Neuron (in vitro differentiated cells): ENCODE data around the gene THRAP3.
"Not testable (repeated sequence)": the region's sequence is repeated elsewhere in the genome, so short reads cannot be mapped to it uniquely, and the experiment has no call there.

Experiments
- H2AFZ ChIP-seq: one replicate; pipeline ENCODE4 v1.6.1; 2013; ENCODE audit warnings: low read depth, mild to moderate bottlenecking, inconsistent platforms, low read length, moderate library complexity
- H3K27me3 ChIP-seq: one replicate; pipeline ENCODE4 v1.6.1; 2013; ENCODE audit warnings: low read length; ENCODE audit not compliant: insufficient read depth
- H3K36me3 ChIP-seq: one replicate; pipeline ENCODE4 v1.6.1; 2013; ENCODE audit warnings: low read length; ENCODE audit not compliant: insufficient read depth
- H3K4me1 ChIP-seq: one replicate; pipeline ENCODE4 v1.6.1; 2013; ENCODE audit warnings: low read length; ENCODE audit not compliant: insufficient read depth
- H3K4me3 ChIP-seq: 2 replicates; pipeline ENCODE4 v1.5.1; 2013; ENCODE audit warnings: mild to moderate bottlenecking, low read length, moderate library complexity
- H3K9me3 ChIP-seq: one replicate; pipeline ENCODE4 v1.6.1; 2013; ENCODE audit warnings: low read length

The THRAP3 gene

GRCh38 chr1:36221901-36222300 lies 2.3 kb upstream of the THRAP3 start:
- H3K36me3 ChIP-seq, H3K27me3 ChIP-seq, H3K9me3 ChIP-seq, H2AFZ ChIP-seq, H3K4me3 ChIP-seq: not testable (repeated sequence)
- peaks cover 17% of the 10 kb centered on the region for H3K4me1 ChIP-seq

- H3K27me3 ChIP-seq: no peaks in the 10 kb centered on the region
- H3K36me3 ChIP-seq: peaks cover 8% of the 10 kb centered on the region
- H3K4me1 ChIP-seq: peaks cover 17% of the 10 kb centered on the region
- H2AFZ ChIP-seq: peak overlapping the region; percentile 67
- H3K4me3 ChIP-seq: peak overlapping the region; percentile 66
- H3K9me3 ChIP-seq: no peaks in the 10 kb centered on the region
These were observed 1.5 kb upstream of the THRAP3 start for GRCh38 chr1:36222481-36223380.

DNA sequence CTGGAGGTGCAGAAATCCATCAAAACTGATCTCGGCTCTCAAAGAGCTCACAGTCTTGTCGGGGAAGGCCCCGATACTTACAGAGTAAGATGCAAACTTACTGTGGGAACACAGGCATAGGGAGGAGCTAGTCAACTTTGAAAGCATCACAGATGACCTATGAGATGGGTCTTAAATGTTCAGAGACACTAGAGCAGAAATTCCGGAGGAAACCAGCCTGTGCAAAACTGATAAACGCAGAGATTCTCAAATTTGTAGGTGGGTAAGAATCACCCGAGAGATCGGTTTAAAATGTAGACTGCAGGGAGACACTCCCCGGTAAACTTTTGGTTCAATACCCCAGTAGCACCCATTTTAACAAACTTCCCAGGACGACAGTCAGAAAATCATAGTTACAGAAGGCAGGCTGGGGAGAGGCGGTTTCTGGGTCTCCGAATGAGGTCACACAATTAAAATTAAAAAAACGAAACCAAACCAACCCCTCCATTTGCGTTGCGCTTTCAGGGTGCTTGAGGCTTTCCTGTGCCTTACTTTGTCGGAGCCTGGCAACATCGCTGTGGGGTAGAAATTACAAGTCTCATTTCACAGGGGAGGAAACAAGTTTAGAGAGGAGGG lies 755 bp upstream of the THRAP3 start:
- peak overlapping the region; percentile 66 for H3K4me3 ChIP-seq
- H2AFZ ChIP-seq: peak overlapping the region; percentile 67
- no peaks in the 10 kb centered on the region for H3K9me3 ChIP-seq
- H3K4me1 ChIP-seq: peaks cover 17% of the 10 kb centered on the region
- H3K27me3 ChIP-seq: no peaks in the 10 kb centered on the region
- H3K36me3 ChIP-seq: peaks cover 9% of the 10 kb centered on the region

DNA sequence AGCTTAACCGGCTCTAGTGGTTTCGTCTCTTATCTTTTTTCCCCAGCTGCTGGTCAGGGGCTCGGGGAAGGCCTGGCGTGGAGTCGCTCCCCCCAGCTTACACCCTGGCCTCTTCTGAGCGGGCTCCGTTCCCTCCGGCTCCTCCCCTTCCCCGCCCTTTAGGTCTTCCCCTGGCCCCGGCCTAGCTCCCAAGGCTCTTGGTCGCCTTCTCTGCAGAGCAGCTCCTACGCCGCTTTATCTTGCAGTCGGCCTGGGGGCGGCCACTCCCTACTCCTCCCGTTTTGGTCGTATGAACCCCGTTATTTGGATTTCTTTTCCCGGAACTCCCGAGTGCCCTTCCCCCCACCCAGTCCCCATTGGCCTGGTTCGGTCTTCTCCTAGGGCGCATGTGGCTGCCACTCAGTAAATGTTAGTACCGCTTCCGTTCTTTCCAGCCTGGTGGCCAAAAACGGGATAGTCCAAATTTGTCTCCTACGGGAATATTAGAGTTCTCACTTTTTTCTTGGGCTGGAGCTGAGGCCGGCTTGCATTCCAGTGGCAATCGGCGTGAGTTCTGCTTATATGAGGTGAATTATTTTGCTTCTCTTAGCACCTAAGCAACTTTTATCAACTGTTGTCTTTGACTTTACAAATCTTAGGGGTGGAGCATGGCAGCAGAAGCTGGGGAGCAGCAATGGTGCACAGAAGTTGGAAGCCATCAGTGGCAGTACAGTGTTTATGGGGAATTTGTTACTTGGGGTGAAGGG lies 467 bp downstream of the THRAP3 start:
- Histone ChIP-seq H3K4me1 (peaks cover 17% of the 10 kb centered on the region), H3K36me3 (peaks cover 9% of the 10 kb centered on the region)

DNA sequence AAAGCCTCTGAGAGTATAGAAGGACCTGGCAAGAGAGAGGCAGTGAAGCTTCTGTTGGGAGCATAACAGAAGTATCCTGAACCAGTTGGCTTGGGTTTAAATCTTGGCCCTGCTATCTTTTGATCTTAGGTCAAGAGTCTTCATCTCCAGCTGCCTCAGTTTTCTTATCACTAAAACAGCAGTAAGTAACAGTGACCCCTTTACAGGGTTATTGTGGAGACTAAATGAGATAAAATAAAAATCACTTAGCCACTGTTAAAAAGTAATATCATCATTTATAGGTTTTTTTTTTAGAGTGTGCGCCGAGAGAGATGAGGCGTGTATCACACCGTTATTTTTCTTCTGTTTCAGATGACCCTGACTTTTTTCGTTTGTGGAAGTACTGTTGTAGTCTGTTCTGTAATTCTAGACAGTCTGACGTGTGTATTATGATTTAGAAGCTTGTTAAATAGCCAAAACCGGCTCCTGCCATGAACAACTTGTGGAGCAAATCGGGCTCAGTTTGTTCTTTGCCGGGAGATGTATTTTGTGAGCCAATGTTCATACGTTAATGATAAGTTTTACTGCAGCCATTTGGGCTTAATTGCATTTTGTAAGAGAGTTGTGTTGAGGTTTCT lies 1.1 kb downstream of the THRAP3 start:
- H3K4me3 ChIP-seq: peak overlapping the region; percentile 84
- peaks cover 10% of the 10 kb centered on the region for H3K36me3 ChIP-seq
- H3K4me1 ChIP-seq: peaks cover 17% of the 10 kb centered on the region
- H2AFZ ChIP-seq: no peak overlapping the region
- no peaks in the 10 kb centered on the region for H3K27me3 ChIP-seq
- no peaks in the 10 kb centered on the region for H3K9me3 ChIP-seq

More for the DNA sequence above, 467 bp downstream of the THRAP3 start:
- Histone ChIP-seq H3K27me3 (no peaks in the 10 kb centered on the region), H3K9me3 (no peaks in the 10 kb centered on the region), H2AFZ (peak overlapping the region; percentile 30), H3K4me3 (peak overlapping the region; percentile 84)

GRCh38 chr1:36230279-36230678 lies 6.0 kb downstream of the THRAP3 start:
- Histone ChIP-seq H3K36me3 (peaks cover 31% of the 10 kb centered on the region), H3K4me1 (peaks cover 12% of the 10 kb centered on the region)
- not testable (repeated sequence) for H3K4me3 ChIP-seq, H3K9me3 ChIP-seq, H2AFZ ChIP-seq, H3K27me3 ChIP-seq

GRCh38 chr1:36231191-36231590 lies 6.9 kb downstream of the THRAP3 start:
- Histone ChIP-seq H3K4me1 (peaks cover 8% of the 10 kb centered on the region), H3K36me3 (peaks cover 31% of the 10 kb centered on the region), H3K9me3 (no peaks in the 10 kb centered on the region), H3K4me3 (no peak overlapping the region), H3K27me3 (no peaks in the 10 kb centered on the region), H2AFZ (no peak overlapping the region)

DNA sequence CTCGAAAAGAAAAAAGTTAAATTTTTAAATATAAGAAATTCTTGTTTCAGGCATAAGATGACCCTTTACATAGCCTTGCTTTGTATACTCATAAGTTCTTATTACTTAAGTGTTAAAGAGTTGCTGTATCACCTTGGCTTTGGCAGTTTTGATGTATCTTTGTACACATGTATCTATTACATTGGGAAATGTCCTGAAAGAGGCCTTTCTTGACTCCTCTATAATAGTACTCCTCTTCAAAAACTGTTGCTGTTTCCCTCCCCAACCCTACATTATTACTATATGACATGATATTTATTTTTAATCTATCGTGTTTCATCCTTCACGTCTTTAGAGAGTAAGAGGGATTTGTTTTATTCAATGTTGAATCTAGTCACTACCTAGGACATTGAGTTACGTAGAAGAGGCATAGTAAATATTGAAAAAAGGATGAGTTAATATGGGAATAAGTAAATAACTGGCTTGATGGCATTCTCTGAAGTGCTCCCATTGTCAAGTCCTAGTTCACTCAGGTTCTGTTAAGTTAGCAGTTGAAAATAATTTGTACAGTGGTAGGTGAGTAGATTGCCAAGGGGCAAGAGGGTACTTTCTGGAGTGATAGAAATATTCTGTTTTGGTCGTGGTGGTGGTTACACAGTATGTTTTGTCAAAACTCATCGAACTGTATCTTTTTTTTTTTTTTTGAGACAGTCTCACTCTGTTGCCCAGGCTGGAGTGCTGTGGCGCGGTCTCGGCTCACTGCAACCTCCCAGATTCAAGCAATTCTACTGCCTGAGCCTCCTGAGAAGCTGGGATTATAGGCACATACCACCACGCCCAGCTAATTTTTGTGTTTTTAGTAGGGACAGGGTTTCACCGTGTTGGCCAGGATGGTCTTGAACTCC lies 8.2 kb downstream of the THRAP3 start:
- Histone ChIP-seq H3K27me3 (no peaks in the 10 kb centered on the region), H3K4me1 (peaks cover 5% of the 10 kb centered on the region), H3K36me3 (peaks cover 29% of the 10 kb centered on the region), H2AFZ (no peak overlapping the region), H3K9me3 (no peaks in the 10 kb centered on the region), H3K4me3 (no peak overlapping the region)

- Histone ChIP-seq H3K9me3 (no peaks in the 10 kb centered on the region), H3K27me3 (no peaks in the 10 kb centered on the region), H3K4me1 (peaks cover 7% of the 10 kb centered on the region), H3K4me3 (no peak overlapping the region), H3K36me3 (peaks cover 32% of the 10 kb centered on the region), H2AFZ (no peak overlapping the region)
These were observed 12.1 kb downstream of the THRAP3 start for GRCh38 chr1:36236302-36236701.

- peaks cover 3% of the 10 kb centered on the region for H3K9me3 ChIP-seq
- H3K4me1 ChIP-seq: peaks cover 7% of the 10 kb centered on the region
- no peak overlapping the region for H3K4me3 ChIP-seq
- H3K36me3 ChIP-seq: peaks cover 31% of the 10 kb centered on the region
- H3K27me3 ChIP-seq: no peaks in the 10 kb centered on the region
- H2AFZ ChIP-seq: no peak overlapping the region
These were observed 14.2 kb downstream of the THRAP3 start for GRCh38 chr1:36238433-36238832.

- peaks cover 7% of the 10 kb centered on the region for H3K4me1 ChIP-seq
- H3K36me3 ChIP-seq: peaks cover 31% of the 10 kb centered on the region
- H3K27me3 ChIP-seq: no peaks in the 10 kb centered on the region
- H3K4me3 ChIP-seq: no peak overlapping the region
- no peak overlapping the region for H2AFZ ChIP-seq
- H3K9me3 ChIP-seq: peaks cover 3% of the 10 kb centered on the region
These were observed 15.8 kb downstream of the THRAP3 start for GRCh38 chr1:36239941-36240637.

- Histone ChIP-seq H3K9me3 (peaks cover 4% of the 10 kb centered on the region), H3K27me3 (no peaks in the 10 kb centered on the region), H3K4me1 (no peaks in the 10 kb centered on the region), H3K4me3 (no peak overlapping the region), H3K36me3 (peaks cover 7% of the 10 kb centered on the region), H2AFZ (no peak overlapping the region)
These were observed 23.3 kb downstream of the THRAP3 start for GRCh38 chr1:36247538-36247937.
